OCI-LY7 (cell line): ENCODE measurements around the gene RTP5.

Experiments used
- EZH2phosphoT487 ChIP-seq: fragments of 200-600 bp; sonication (generic); IDR thresholded peaks from 2 replicates; pipeline ENCODE4 v1.6.1; 2018; ENCODE audit warnings: low read depth, borderline replicate concordance, mild to moderate bottlenecking, mixed run types, antibody characterized with exemption, low read length, moderate library complexity, mixed read lengths
- TF ChIP-seq, protein P1 (sequence below): fragments of 200-600 bp; sonication (generic); conservative IDR thresholded peaks from 2 replicates; pipeline ENCODE4 v1.5.1; 2014; ENCODE audit warnings: mild to moderate bottlenecking, antibody characterized with exemption, low read length, moderate library complexity, mixed read lengths

DNA sequence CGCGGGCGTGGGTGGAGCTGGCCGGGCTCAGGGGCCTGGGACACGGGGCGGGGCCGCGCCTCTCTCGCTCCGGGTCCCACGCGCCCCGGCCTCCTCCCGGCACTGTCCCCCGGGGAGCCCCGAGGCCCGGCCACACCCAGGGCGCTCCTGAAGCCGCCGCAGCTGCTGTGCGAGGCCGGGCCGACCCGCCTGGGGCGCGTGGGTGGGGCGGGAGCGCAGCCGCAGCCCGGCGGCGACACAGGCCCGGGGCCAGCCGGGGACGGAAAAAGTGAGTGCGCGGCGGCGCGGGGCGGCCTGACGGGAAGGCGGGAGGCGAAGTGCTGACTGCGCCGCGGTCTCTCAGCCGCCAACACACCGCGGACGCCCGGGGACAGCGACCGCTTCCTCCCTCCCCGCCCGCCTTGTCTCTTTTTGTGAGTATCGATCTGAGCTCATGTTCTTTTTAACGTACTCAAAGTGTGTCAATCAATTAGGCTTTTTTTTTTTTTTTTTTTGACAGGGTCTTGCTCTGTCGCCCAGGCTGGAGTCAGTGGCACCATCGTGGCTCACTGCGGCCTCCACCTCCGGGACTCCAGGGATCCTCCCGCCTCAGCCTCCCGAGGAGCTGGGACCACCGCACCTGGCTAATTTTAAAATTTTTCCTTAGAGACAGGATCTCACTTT lies 25.3 kb upstream of the RTP5 start:
- TF ChIP-seq, protein P1, sequence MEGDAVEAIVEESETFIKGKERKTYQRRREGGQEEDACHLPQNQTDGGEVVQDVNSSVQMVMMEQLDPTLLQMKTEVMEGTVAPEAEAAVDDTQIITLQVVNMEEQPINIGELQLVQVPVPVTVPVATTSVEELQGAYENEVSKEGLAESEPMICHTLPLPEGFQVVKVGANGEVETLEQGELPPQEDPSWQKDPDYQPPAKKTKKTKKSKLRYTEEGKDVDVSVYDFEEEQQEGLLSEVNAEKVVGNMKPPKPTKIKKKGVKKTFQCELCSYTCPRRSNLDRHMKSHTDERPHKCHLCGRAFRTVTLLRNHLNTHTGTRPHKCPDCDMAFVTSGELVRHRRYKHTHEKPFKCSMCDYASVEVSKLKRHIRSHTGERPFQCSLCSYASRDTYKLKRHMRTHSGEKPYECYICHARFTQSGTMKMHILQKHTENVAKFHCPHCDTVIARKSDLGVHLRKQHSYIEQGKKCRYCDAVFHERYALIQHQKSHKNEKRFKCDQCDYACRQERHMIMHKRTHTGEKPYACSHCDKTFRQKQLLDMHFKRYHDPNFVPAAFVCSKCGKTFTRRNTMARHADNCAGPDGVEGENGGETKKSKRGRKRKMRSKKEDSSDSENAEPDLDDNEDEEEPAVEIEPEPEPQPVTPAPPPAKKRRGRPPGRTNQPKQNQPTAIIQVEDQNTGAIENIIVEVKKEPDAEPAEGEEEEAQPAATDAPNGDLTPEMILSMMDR, result no peak
- TF ChIP-seq EZH2phosphoT487, result no peak
